Measurements from ENCODE around the gene SPDYE4. TPM values are rescaled to one million over a fixed set of nuclear protein-coding genes. Genes with fewer than 3 reads are reported as not detected.

Gene SPDYE4
- total RNA-seq (2022; extraction: Qiagen RNA extraction; ENCODE audit: low read depth), result not detected in 5 replicates

GRCh38 chr17:8758137-8758596 lies at the start of gene SPDYE4:
SPDYE4 (minus strand) TSS chr17:8758546; CDS start chr17:8758382, 164 bp downstream.

GRCh38 chr17:8798846-8799569 lies 40.7 kb upstream of the SPDYE4 start, which contains the start of gene MFSD6L:
MFSD6L (minus strand) TSS chr17:8799365; CDS start chr17:8799120, 245 bp downstream.

Other genes starting within 250 kb of the SPDYE4 start
- gene MYH10, start 127.8 kb downstream of the SPDYE4 start, total RNA-seq (2022; extraction: Qiagen RNA extraction; ENCODE audit: low read depth), result 16.3 to 29.9 TPM (median 23.2 TPM) in 5 replicates
- not detected in 5 replicates for gene CCDC42, start 13.7 kb downstream of the SPDYE4 start, total RNA-seq (2022; extraction: Qiagen RNA extraction; ENCODE audit: low read depth)
- not detected in 5 replicates for gene MFSD6L, start 40.8 kb upstream of the SPDYE4 start, total RNA-seq (2022; extraction: Qiagen RNA extraction; ENCODE audit: low read depth)
- gene PIK3R6, start 109.1 kb upstream of the SPDYE4 start, total RNA-seq (2022; extraction: Qiagen RNA extraction; ENCODE audit: low read depth), result not detected in 5 replicates
- gene PIK3R5, start 207.2 kb upstream of the SPDYE4 start, total RNA-seq (2022; extraction: Qiagen RNA extraction; ENCODE audit: low read depth), result 0.02 to 0.18 TPM in 2 of 5 replicates, not detected in the others